Cardiac muscle cell (in vitro differentiated cells and primary cell): ENCODE data around the gene HSF5. TPM values are rescaled to one million over a fixed set of nuclear protein-coding genes. Genes with fewer than 3 reads are reported as not detected.

Experiments used
- DNase-seq, 2 donors: peaks; one replicate each; pipeline versions ENCODE4 v3.0.0 to v3.0.0-alpha.2; 2010 to 2017; ENCODE audit warnings: low read depth in 1 of 2, low spot score in 1 of 2
- H3K27ac ChIP-seq: fragments of 200-600 bp; sonication (generic); 2 replicates; pipeline ENCODE4 v1.5.1; 2016
- H3K27me3 ChIP-seq: fragments of 200-600 bp; sonication (generic); 2 replicates; pipeline ENCODE4 v1.6.0; 2016; ENCODE audit warnings: control low read depth
- H3K36me3 ChIP-seq: fragments of 200-600 bp; sonication (generic); 2 replicates; pipeline ENCODE4 v1.5.1; 2016; ENCODE audit warnings: control low read depth
- H3K4me1 ChIP-seq: fragments of 200-600 bp; sonication (generic); 2 replicates; pipeline ENCODE4 v1.8.1; 2017; ENCODE audit warnings: low read depth, mild to moderate bottlenecking, mixed run types
- H3K4me3 ChIP-seq: fragments of 200-600 bp; sonication (generic); 2 replicates; pipeline ENCODE4 v1.5.1; 2016; ENCODE audit warnings: mild to moderate bottlenecking
- H3K9me3 ChIP-seq: fragments of 200-600 bp; sonication (generic); 2 replicates; pipeline ENCODE4 v1.5.1; 2017; ENCODE audit warnings: low read depth, mild to moderate bottlenecking, control low read depth
- polyA plus RNA-seq: library from polyadenylated mRNA; unstranded; fragments of >200 nt; fragmentation: Nextera tagmentation; extraction: Ambion mirVana; gene quantifications from 2 replicates; pipeline ENCODE4 v1.2.1, GENCODE V29; 2016
- total RNA-seq: library from RNA; depleted of rRNA; stranded (reverse); fragments of >200 nt; gene quantifications from 2 replicates; pipeline ENCODE4 v1.2.3, GENCODE V29; 2016
- TF ChIP-seq, protein P1 (sequence below): IDR thresholded peaks from 2 replicates; pipeline ENCODE4 v1.5.1; 2012; ENCODE audit warnings: low read depth, mild to moderate bottlenecking, low read length

Gene HSF5
- total and polyA plus RNA-seq, 2 experiments from 2014 or later = 0.03 TPM; not detected in 1

GRCh38 chr17:58421711-58422110 is 66.5 kb downstream of the HSF5 start:
- no peaks in the 10 kb centered on the region for H3K9me3 ChIP-seq
- H3K4me1 ChIP-seq = no peaks in the 10 kb centered on the region
- TF ChIP-seq, protein P1, sequence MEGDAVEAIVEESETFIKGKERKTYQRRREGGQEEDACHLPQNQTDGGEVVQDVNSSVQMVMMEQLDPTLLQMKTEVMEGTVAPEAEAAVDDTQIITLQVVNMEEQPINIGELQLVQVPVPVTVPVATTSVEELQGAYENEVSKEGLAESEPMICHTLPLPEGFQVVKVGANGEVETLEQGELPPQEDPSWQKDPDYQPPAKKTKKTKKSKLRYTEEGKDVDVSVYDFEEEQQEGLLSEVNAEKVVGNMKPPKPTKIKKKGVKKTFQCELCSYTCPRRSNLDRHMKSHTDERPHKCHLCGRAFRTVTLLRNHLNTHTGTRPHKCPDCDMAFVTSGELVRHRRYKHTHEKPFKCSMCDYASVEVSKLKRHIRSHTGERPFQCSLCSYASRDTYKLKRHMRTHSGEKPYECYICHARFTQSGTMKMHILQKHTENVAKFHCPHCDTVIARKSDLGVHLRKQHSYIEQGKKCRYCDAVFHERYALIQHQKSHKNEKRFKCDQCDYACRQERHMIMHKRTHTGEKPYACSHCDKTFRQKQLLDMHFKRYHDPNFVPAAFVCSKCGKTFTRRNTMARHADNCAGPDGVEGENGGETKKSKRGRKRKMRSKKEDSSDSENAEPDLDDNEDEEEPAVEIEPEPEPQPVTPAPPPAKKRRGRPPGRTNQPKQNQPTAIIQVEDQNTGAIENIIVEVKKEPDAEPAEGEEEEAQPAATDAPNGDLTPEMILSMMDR = no peak
- no peak overlapping the region for H3K27ac ChIP-seq
- no peak for DNase-seq
- no peak overlapping the region for H3K4me3 ChIP-seq
- H3K27me3 ChIP-seq = peaks cover 10% of the 10 kb centered on the region
- no peaks in the 10 kb centered on the region for H3K36me3 ChIP-seq

GRCh38 chr17:58420827-58421226 is 67.4 kb downstream of the HSF5 start:
- no peak for DNase-seq
- H3K27ac ChIP-seq = no peak overlapping the region
- H3K4me3 ChIP-seq = no peak overlapping the region
- H3K27me3 ChIP-seq = peaks cover 10% of the 10 kb centered on the region
- no peaks in the 10 kb centered on the region for H3K9me3 ChIP-seq
- H3K4me1 ChIP-seq = peaks cover 6% of the 10 kb centered on the region
- TF ChIP-seq, protein P1 = no peak
- H3K36me3 ChIP-seq = no peaks in the 10 kb centered on the region

DNA sequence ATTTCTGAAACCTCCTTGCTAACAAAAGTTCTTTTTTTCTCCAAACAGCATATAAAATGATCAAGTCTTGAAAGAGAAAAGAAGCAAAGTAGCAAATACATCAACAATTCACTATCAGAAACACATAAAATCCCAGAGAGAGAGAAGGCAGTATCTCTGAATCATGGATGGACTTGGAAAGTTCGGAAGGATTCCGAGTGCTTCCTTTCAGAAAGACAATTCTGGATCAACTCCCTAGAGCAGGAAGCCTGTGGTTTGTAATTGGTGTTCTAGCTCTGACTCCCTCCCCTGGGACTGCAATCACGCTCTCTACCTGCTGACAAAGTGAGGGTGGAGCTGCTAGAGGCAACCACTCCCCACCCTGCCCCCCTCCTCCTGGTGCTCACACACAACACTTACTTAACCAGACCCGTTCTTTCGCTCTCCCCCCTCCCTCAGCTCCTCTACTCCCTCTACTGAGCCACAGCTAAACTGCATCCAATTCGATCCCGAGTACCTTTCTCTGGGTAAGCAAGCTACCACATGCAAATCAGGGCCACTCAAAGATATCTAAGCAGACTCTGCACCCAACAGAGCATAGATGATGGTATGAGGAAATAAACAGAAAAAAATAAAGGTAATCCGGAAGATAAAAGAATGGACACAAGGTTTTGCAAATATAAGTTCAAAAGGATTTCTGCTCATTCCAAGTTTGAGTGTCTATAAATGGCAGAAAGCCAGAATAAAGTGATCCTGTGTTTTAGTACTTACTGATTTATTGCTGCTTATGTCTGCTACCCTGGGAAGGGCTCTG is 70.7 kb downstream of the HSF5 start, which contains the start of gene RNF43:
TSS of gene RNF43 (minus strand) at position 235 of the 793 bp plus-strand sequence. CDS start 1,957 bp downstream, outside the sequence.
- peaks cover 10% of the 10 kb centered on the region for H3K27me3 ChIP-seq
- DNase-seq = peak; percentile 92 to 95
- H3K4me1 ChIP-seq = peaks cover 31% of the 10 kb centered on the region
- peak within 1 kb of the TSS; percentile 41 for H3K27ac ChIP-seq
- TF ChIP-seq, protein P1 = peak; percentile 96
- H3K9me3 ChIP-seq = no peaks in the 10 kb centered on the region
- peak within 1 kb of the TSS; percentile 51 for H3K4me3 ChIP-seq
- no peaks in the 10 kb centered on the region for H3K36me3 ChIP-seq

DNA sequence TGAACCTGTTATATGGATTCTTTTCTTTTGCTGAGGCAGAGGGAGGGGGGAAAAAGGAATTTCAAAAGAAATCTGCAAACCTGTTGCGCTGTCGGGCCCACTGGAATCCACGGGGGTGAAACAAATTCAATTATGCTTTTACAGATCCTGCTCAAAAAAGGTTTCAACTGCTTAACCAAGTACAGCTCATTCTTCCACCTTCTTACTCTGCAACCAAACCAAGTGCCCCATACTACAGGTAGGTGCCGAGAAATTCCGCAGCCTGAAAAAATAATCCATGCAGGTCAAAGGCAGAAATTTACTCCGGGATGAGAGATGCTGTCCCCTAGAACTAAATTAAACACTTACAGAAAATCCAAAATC is 71.3 kb downstream of the HSF5 start:
- no peak for DNase-seq
- H3K9me3 ChIP-seq = no peaks in the 10 kb centered on the region
- peaks cover 31% of the 10 kb centered on the region for H3K4me1 ChIP-seq
- H3K27ac ChIP-seq = peak overlapping the region; percentile 41
- H3K36me3 ChIP-seq = no peaks in the 10 kb centered on the region
- peaks cover 10% of the 10 kb centered on the region for H3K27me3 ChIP-seq
- TF ChIP-seq, protein P1 = no peak
- peak overlapping the region; percentile 51 for H3K4me3 ChIP-seq

- no peaks in the 10 kb centered on the region for H3K36me3 ChIP-seq
- H3K27ac ChIP-seq = no peak overlapping the region
- no peaks in the 10 kb centered on the region for H3K9me3 ChIP-seq
- no peak for DNase-seq
- TF ChIP-seq, protein P1 = no peak
- peak overlapping the region; percentile 51 for H3K4me3 ChIP-seq
- H3K27me3 ChIP-seq = peaks cover 10% of the 10 kb centered on the region
- peaks cover 31% of the 10 kb centered on the region for H3K4me1 ChIP-seq
These were observed 71.8 kb downstream of the HSF5 start for GRCh38 chr17:58416396-58416795.
